GM19043 (cell line): ENCODE measurements around the gene TUBB8B.
"Not testable (repeated sequence)": the region's sequence is repeated elsewhere in the genome, so short reads cannot be mapped to it uniquely, and the experiment has no call there.

Experiments
- ATAC-seq: cut with Tn5 transposase; IDR thresholded peaks from one replicate; pipeline ENCODE4 v1.9.1; 2021; ENCODE audit warnings: low read depth; ENCODE audit not compliant: unreplicated experiment

Gene TUBB8B

GRCh38 chr18:13177-13576 lies 36.2 kb downstream of the TUBB8B start:
- not testable (repeated sequence) for ATAC-seq

- not testable (repeated sequence) for ATAC-seq
Measured at GRCh38 chr18:12773-13172, 36.6 kb downstream of the TUBB8B start.

- ATAC-seq: not testable (repeated sequence)
Measured at GRCh38 chr18:11383-12274, 37.8 kb downstream of the TUBB8B start.

GRCh38 chr18:10624-11184 lies 38.7 kb downstream of the TUBB8B start:
- ATAC-seq: not testable (repeated sequence)

GRCh38 chr18:9937-10336 lies 39.5 kb downstream of the TUBB8B start:
- not testable (repeated sequence) for ATAC-seq
